Fibroblast of lung (primary cell): ENCODE results near the gene CSPG4. TPM values are rescaled to one million over a fixed set of nuclear protein-coding genes. Genes with fewer than 3 reads are reported as not detected.

ENCODE experiments used
- DNase-seq, 2 donors: peaks; one replicate each; pipeline versions ENCODE4 v3.0.0 to v3.0.0-alpha.2; 2010; ENCODE audit warnings: low read depth in 2 of 2
- H2AFZ ChIP-seq: 2 replicates; pipeline ENCODE4 v1.5.1; 2012; ENCODE audit warnings: low read length, control low read depth, inconsistent platforms
- H3K27ac ChIP-seq: 2 replicates; pipeline ENCODE4 v1.5.1; 2011; ENCODE audit warnings: low read length, control low read depth; ENCODE audit not compliant: insufficient read depth
- H3K27me3 ChIP-seq: 2 replicates; pipeline ENCODE4 v1.5.1; 2011; ENCODE audit warnings: mild to moderate bottlenecking, low read length; ENCODE audit not compliant: control insufficient read depth, insufficient read depth
- H3K36me3 ChIP-seq: 2 replicates; pipeline ENCODE4 v1.5.1; 2011; ENCODE audit warnings: low read length; ENCODE audit not compliant: control insufficient read depth, insufficient read depth
- H3K4me1 ChIP-seq: 2 replicates; pipeline ENCODE4 v1.5.1; 2011; ENCODE audit warnings: low read length; ENCODE audit not compliant: control insufficient read depth, insufficient read depth; ENCODE audit errors: extremely low read depth
- H3K4me2 ChIP-seq: 2 replicates; pipeline ENCODE4 v1.5.1; 2011; ENCODE audit warnings: low read length, control low read depth; ENCODE audit not compliant: insufficient read depth; ENCODE audit errors: extremely low read depth
- H3K4me3 ChIP-seq, 4 experiments: fragments of 200-600 bp in 1 of 4; sonication (generic) in 1 of 4; replicated peaks in 1 of 4; 2 replicates each; pipeline ENCODE4 v1.5.1; 2011 to 2016; ENCODE audit warnings: low read length in 4 of 4, low read depth in 3 of 4, mild to moderate bottlenecking in 3 of 4, control low read depth in 2 of 4, inconsistent platforms in 1 of 4, mixed read lengths in 1 of 4; ENCODE audit not compliant: insufficient read depth in 1 of 4; ENCODE audit errors: control extremely low read depth in 1 of 4
- H3K79me2 ChIP-seq: 2 replicates; pipeline ENCODE4 v1.5.1; 2012; ENCODE audit warnings: mild to moderate bottlenecking, low read length, inconsistent platforms; ENCODE audit not compliant: control insufficient read depth, insufficient read depth
- H3K9ac ChIP-seq: 2 replicates; pipeline ENCODE4 v1.5.1; 2011; ENCODE audit warnings: mild to moderate bottlenecking, low read length, control low read depth; ENCODE audit not compliant: insufficient read depth
- H3K9me3 ChIP-seq: 2 replicates; pipeline ENCODE4 v1.5.1; 2012; ENCODE audit warnings: low read depth, low read length; ENCODE audit not compliant: control insufficient read depth, insufficient read depth
- H4K20me1 ChIP-seq: 2 replicates; pipeline ENCODE4 v1.5.1; 2011; ENCODE audit warnings: low read length; ENCODE audit not compliant: control insufficient read depth, insufficient read depth; ENCODE audit errors: extremely low read depth
- CTCF ChIP-seq, 2 donors: IDR thresholded peaks in 1 of 2; conservative IDR thresholded peaks in 1 of 2; 1 replicate in 1 of 2; 2 replicates in 1 of 2; pipeline ENCODE4 v1.5.1; 2011 to 2012; ENCODE audit warnings: low read length in 2 of 2, control low read depth in 1 of 2, inconsistent platforms in 1 of 2, low read depth in 1 of 2, mild to moderate bottlenecking in 1 of 2
- EZH2 ChIP-seq: IDR thresholded peaks from 2 replicates; pipeline ENCODE4 v1.5.1; 2012; ENCODE audit warnings: low read length, control low read depth, mild to moderate bottlenecking; ENCODE audit errors: missing control alignments
- polyA plus RNA-seq, 2 donors: library from polyadenylated mRNA; depleted of rRNA in 1 of 2; stranded (reverse) in 1 of 2; unstranded in 1 of 2; fragments of >200 nt; gene quantifications; 2 replicates each; pipeline ENCODE4 v1.2.1, GENCODE V29; 2011 to 2012; ENCODE audit warnings: missing spikeins in 1 of 2
- total RNA-seq: library from RNA; depleted of rRNA; stranded (reverse); fragments of >200 nt; gene quantifications from 2 replicates; pipeline ENCODE4 v1.2.1, GENCODE V29; 2014

Gene CSPG4
- total and polyA plus RNA-seq, 2 donors (not counting 1 experiment from before 2014, with no cell fraction given): 23.1 to 109 TPM

DNA sequence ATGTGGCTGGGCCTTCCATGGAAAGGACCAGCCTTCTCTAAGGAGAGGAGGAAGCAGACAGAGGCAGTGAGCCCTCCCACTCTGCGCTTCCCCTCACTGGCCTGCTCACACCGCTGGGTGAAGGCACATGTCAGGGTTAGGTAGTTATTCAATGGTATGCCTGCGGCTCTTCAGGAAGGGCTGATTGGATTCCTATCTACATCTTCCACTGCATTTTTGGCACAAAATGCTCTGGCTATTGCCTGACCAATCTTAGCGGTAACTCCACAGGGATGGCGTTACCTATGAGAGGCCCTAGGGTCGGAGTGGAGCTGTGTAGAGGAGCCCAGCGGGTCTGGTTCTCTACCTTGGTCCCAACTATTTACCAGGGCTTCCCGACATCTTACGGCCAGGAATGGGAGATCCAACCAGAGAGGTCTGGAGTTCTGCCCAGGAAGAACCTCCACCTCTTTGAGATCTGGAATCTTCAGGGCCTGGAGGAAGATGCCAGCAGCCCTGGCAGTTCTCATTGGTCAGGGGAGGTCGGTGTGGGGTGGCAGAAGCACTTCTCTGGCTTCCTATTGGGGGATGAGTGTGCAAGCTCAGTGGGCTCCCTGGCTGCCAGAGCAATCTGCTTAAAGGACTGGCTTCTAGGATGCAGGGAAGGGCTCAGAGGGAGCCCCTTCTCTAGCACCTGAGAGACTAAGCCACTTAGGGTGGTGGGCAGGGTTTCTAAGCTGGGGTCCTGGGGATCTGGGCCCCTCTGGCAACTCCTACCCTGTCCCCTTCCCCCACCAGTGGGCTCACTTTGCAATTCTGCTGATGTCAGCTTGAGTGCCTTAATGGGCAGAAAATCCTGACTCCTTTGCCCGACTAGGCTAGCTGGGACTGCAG is 40.7 kb downstream of the CSPG4 start:
- Histone ChIP-seq H3K4me1 (peaks cover 39% of the 10 kb centered on the region), H4K20me1 (no peaks in the 10 kb centered on the region), H2AFZ (no peak overlapping the region), H3K79me2 (no peaks in the 10 kb centered on the region), H3K9ac (no peak overlapping the region), H3K9me3 (no peaks in the 10 kb centered on the region), H3K4me3 (no peak overlapping the region), H3K27me3 (no peaks in the 10 kb centered on the region), H3K36me3 (peaks cover 11% of the 10 kb centered on the region), H3K4me2 (no peak overlapping the region), H3K27ac (peak overlapping the region; percentile 83)
- DNase-seq: peak in 1 of 2 donors; percentile 58
- TF ChIP-seq EZH2 (no peak), CTCF (conservative IDR thresholded peaks at IDR 0.05 in 1 of 2, IDR thresholded peaks at IDR 0.05 in 1 of 2; ENCODE audit: low read depth in 1 of 2, low read length in 2 of 2) (no peak)

- H3K27me3 ChIP-seq: no peaks in the 10 kb centered on the region
- no peaks in the 10 kb centered on the region for H4K20me1 ChIP-seq
- no peak overlapping the region for H3K9ac ChIP-seq
- no peaks in the 10 kb centered on the region for H3K79me2 ChIP-seq
- no peak overlapping the region for H2AFZ ChIP-seq
- no peak overlapping the region for H3K4me2 ChIP-seq
- TF ChIP-seq CTCF (conservative IDR thresholded peaks at IDR 0.05 in 1 of 2, IDR thresholded peaks at IDR 0.05 in 1 of 2; ENCODE audit: low read depth in 1 of 2, low read length in 2 of 2) (no peak), EZH2 (no peak)
- H3K4me3 ChIP-seq: no peak overlapping the region
- peaks cover 45% of the 10 kb centered on the region for H3K4me1 ChIP-seq
- H3K36me3 ChIP-seq: no peaks in the 10 kb centered on the region
- no peak for DNase-seq
- no peaks in the 10 kb centered on the region for H3K9me3 ChIP-seq
- H3K27ac ChIP-seq: no peak overlapping the region
These were observed 42.8 kb downstream of the CSPG4 start for GRCh38 chr15:75669879-75670212.

DNA sequence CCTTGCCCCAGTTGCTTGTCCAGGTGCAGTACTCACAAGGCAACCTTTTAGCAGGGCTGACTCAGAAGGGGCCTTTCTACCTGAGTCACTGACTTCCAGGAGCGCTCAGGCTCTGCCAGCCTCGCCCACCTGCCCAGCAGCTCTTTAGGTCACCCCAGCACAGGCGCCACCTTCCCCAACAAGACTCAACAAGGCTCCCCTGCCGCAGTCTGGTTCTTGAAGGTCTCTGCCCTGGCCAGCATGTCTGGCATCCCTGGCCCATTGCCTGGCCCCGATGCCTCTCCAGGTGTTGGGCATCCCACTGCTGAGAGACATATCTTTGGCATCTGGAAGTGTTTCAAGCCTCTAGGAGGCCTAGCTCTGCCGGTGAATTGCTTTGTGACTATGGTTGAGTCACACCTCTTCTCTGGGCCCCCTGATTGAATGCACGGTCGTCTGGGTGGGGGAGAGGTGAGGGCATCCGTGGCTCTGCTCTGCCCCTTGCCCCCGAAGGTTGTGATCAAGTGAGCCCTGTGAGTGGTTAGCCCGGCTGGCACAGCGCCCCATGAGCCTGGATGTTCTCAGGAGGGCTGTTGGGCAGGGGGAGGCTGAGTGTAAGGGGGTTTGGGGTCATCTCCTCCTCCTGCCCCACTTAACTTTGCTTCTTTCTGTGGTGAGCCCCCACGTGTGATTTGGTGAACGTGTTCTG is 43.3 kb downstream of the CSPG4 start:
- H3K9ac ChIP-seq: no peak overlapping the region
- no peak overlapping the region for H3K4me2 ChIP-seq
- H3K9me3 ChIP-seq: no peaks in the 10 kb centered on the region
- H3K4me3 ChIP-seq: no peak overlapping the region
- no peak overlapping the region for H3K27ac ChIP-seq
- H2AFZ ChIP-seq: no peak overlapping the region
- TF ChIP-seq CTCF (conservative IDR thresholded peaks at IDR 0.05 in 1 of 2, IDR thresholded peaks at IDR 0.05 in 1 of 2; ENCODE audit: low read depth in 1 of 2, low read length in 2 of 2) (no peak), EZH2 (no peak)
- no peaks in the 10 kb centered on the region for H3K36me3 ChIP-seq
- no peaks in the 10 kb centered on the region for H3K79me2 ChIP-seq
- DNase-seq: peak in 1 of 2 donors; percentile 57
- peaks cover 45% of the 10 kb centered on the region for H3K4me1 ChIP-seq
- no peaks in the 10 kb centered on the region for H3K27me3 ChIP-seq
- no peaks in the 10 kb centered on the region for H4K20me1 ChIP-seq
